Measurements from ENCODE around the gene CHCHD6. TPM values are rescaled to one million over a fixed set of nuclear protein-coding genes. Genes with fewer than 3 reads are reported as not detected.

The CHCHD6 gene
- total RNA-seq, 1 experiment from 2014 or later = 36.3 TPM

GRCh38 chr3:126912491-126913195, 208.6 kb downstream of the CHCHD6 start:
- Histone ChIP-seq H3K9ac (ENCODE audit: low read length) (no peak overlapping the region), H3K9me3 (ENCODE audit: control insufficient read depth in 1 of 2, insufficient read depth in 1 of 2, low read depth in 1 of 2, low read length in 2 of 2) (no peaks in the 10 kb centered on the region), H3K27me3 (ENCODE audit: insufficient read depth, low read length) (no peaks in the 10 kb centered on the region), H3K4me3 (replicated peaks in 1 of 2; ENCODE audit: low read depth in 1 of 2, low read length in 2 of 2) (no peak overlapping the region), H3K9me2 (ENCODE audit: insufficient read depth) (no peaks in the 10 kb centered on the region), H3K4me2 (ENCODE audit: low read length) (peak overlapping the region; percentile 69), H3K36me3 (ENCODE audit: control insufficient read depth in 1 of 2, insufficient read depth in 2 of 2, low read length in 2 of 2) (no peaks in the 10 kb centered on the region), H3K79me2 (ENCODE audit: insufficient read depth, low read length) (no peaks in the 10 kb centered on the region), H4K20me1 (ENCODE audit: insufficient read depth) (no peaks in the 10 kb centered on the region), H3K4me1 (ENCODE audit: control insufficient read depth in 1 of 2, insufficient read depth in 2 of 2, low read length in 2 of 2) (peaks cover 2 to 49% of the 10 kb centered on the region in 2 experiments; a peak in 3 of 4 replicates), H3K27ac (ENCODE audit: low read depth, low read length) (no peak overlapping the region), H2AFZ (ENCODE audit: low read depth, low read length, poor library complexity, severe bottlenecking) (no peak overlapping the region)
- intact Hi-C loops (cut with micrococcal nuclease) = loop anchor here (2.0 kb wide), 1 partner anchor 130 kb away; no protein-coding TSS in a partner anchor
- DNase-seq (ENCODE audit: low read depth, low spot score) = no peak
- TF ChIP-seq, protein P1, sequence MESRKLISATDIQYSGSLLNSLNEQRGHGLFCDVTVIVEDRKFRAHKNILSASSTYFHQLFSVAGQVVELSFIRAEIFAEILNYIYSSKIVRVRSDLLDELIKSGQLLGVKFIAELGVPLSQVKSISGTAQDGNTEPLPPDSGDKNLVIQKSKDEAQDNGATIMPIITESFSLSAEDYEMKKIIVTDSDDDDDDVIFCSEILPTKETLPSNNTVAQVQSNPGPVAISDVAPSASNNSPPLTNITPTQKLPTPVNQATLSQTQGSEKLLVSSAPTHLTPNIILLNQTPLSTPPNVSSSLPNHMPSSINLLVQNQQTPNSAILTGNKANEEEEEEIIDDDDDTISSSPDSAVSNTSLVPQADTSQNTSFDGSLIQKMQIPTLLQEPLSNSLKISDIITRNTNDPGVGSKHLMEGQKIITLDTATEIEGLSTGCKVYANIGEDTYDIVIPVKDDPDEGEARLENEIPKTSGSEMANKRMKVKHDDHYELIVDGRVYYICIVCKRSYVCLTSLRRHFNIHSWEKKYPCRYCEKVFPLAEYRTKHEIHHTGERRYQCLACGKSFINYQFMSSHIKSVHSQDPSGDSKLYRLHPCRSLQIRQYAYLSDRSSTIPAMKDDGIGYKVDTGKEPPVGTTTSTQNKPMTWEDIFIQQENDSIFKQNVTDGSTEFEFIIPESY (IDR thresholded peaks at IDR 0.05; ENCODE audit: extremely low read depth, insufficient replicate concordance, low read length) = no peak
- TF ChIP-seq EZH2phosphoT487 (IDR thresholded peaks at IDR 0.05; ENCODE audit: borderline replicate concordance) (no peak), MAX (IDR thresholded peaks at IDR 0.05) (no peak), EGR1 (IDR thresholded peaks at IDR 0.05; ENCODE audit: low read depth) (no peak), ELF1 (IDR thresholded peaks at IDR 0.05; ENCODE audit: borderline replicate concordance, low read depth) (no peak), RAD21 (IDR thresholded peaks at IDR 0.05; ENCODE audit: low read depth) (no peak), FOSL1 (IDR thresholded peaks at IDR 0.05; ENCODE audit: low read depth) (no peak), SRF (IDR thresholded peaks at IDR 0.05; ENCODE audit: low read depth) (no peak), SIN3A (IDR thresholded peaks at IDR 0.05; ENCODE audit: low read depth) (no peak), CBX3 (IDR thresholded peaks at IDR 0.05; ENCODE audit: low read depth) (no peak), YY1 (IDR thresholded peaks at IDR 0.05; ENCODE audit: extremely low read depth, insufficient replicate concordance, low read depth, low read length) (no peak), ZNF274 (IDR thresholded peaks at IDR 0.05; ENCODE audit: low read depth, low read length) (no peak), JUND (IDR thresholded peaks at IDR 0.05) (no peak), TCF7L2 (IDR thresholded peaks at IDR 0.05; ENCODE audit: borderline replicate concordance, extremely low read depth, insufficient read depth, insufficient read length) (no peak), POLR2A (IDR thresholded peaks at IDR 0.05; ENCODE audit: borderline replicate concordance, extremely low read depth, insufficient read depth, insufficient read length) (no peak), CEBPB (IDR thresholded peaks at IDR 0.05; ENCODE audit: low read depth) (no peak), SP1 (IDR thresholded peaks at IDR 0.05; ENCODE audit: low read depth) (no peak), EZH2 (IDR thresholded peaks at IDR 0.05) (no peak)
- TF ChIP-seq, protein P2, sequence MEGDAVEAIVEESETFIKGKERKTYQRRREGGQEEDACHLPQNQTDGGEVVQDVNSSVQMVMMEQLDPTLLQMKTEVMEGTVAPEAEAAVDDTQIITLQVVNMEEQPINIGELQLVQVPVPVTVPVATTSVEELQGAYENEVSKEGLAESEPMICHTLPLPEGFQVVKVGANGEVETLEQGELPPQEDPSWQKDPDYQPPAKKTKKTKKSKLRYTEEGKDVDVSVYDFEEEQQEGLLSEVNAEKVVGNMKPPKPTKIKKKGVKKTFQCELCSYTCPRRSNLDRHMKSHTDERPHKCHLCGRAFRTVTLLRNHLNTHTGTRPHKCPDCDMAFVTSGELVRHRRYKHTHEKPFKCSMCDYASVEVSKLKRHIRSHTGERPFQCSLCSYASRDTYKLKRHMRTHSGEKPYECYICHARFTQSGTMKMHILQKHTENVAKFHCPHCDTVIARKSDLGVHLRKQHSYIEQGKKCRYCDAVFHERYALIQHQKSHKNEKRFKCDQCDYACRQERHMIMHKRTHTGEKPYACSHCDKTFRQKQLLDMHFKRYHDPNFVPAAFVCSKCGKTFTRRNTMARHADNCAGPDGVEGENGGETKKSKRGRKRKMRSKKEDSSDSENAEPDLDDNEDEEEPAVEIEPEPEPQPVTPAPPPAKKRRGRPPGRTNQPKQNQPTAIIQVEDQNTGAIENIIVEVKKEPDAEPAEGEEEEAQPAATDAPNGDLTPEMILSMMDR (IDR thresholded peaks at IDR 0.05 in 2 of 3, conservative IDR thresholded peaks at IDR 0.05 in 1 of 3; ENCODE audit: borderline replicate concordance in 1 of 3, insufficient read depth in 1 of 3, low read depth in 2 of 3, low read length in 2 of 3) = no peak
- TF ChIP-seq, protein P3, sequence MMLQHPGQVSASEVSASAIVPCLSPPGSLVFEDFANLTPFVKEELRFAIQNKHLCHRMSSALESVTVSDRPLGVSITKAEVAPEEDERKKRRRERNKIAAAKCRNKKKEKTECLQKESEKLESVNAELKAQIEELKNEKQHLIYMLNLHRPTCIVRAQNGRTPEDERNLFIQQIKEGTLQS (IDR thresholded peaks at IDR 0.05) = no peak
- ChIA-PET POLR2A (no interaction called here), RAD21 (ENCODE audit: low non-redundant PET in 1 of 2, low total read pairs in 2 of 2, uncharacterized antibody in 2 of 2, unreplicated experiment in 2 of 2) (no interaction called here), CTCF (no interaction called here)
- no peak for ATAC-seq
- no TSS peak for BruUV-seq (replicated peaks)

Data from HCT116 (cell line).